Fibroblast of lung (primary cell): ENCODE data around the gene MLXIPL.

Source experiments
- EZH2 ChIP-seq: IDR thresholded peaks from 2 replicates; pipeline ENCODE4 v1.5.1; 2012; ENCODE audit warnings: low read length, control low read depth, mild to moderate bottlenecking; ENCODE audit errors: missing control alignments
- TF ChIP-seq, protein P1 (sequence below), 2 donors: IDR thresholded peaks in 1 of 2; conservative IDR thresholded peaks in 1 of 2; 1 replicate in 1 of 2; 2 replicates in 1 of 2; pipeline ENCODE4 v1.5.1; 2011 to 2012; ENCODE audit warnings: low read length in 2 of 2, control low read depth in 1 of 2, inconsistent platforms in 1 of 2, low read depth in 1 of 2, mild to moderate bottlenecking in 1 of 2

DNA sequence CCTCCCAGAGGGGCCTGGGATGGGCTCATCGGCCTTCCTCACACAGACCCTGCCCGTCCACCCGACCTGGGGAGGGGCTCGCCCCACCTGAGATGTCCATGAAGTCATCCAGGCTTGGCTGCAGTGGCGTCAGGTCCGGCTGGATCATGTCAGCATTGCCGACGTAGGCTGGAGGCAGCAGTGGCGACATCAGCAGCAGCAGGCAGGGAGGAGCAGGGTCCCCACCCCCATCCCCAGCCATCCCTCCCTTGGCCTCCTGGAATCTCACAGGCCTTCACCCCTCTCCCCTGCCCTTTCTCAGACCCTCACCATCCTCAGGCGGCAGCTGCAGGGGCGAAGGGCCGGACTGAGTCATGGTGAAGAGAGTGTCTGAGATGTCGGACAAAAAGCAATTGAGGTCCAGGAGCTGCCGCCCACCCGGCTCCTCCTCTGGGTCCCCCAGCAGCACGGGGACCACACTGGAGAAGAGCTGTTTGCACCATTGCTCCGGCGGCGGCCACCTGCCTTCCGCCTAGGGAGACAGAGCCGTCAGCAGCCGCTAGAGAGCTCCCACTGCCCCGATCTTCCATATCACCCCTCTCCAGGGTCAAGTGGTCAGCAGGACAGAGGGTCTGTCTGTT is 18.6 kb downstream of the MLXIPL start:
- TF ChIP-seq, protein P1, sequence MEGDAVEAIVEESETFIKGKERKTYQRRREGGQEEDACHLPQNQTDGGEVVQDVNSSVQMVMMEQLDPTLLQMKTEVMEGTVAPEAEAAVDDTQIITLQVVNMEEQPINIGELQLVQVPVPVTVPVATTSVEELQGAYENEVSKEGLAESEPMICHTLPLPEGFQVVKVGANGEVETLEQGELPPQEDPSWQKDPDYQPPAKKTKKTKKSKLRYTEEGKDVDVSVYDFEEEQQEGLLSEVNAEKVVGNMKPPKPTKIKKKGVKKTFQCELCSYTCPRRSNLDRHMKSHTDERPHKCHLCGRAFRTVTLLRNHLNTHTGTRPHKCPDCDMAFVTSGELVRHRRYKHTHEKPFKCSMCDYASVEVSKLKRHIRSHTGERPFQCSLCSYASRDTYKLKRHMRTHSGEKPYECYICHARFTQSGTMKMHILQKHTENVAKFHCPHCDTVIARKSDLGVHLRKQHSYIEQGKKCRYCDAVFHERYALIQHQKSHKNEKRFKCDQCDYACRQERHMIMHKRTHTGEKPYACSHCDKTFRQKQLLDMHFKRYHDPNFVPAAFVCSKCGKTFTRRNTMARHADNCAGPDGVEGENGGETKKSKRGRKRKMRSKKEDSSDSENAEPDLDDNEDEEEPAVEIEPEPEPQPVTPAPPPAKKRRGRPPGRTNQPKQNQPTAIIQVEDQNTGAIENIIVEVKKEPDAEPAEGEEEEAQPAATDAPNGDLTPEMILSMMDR (conservative IDR thresholded peaks at IDR 0.05 in 1 of 2, IDR thresholded peaks at IDR 0.05 in 1 of 2; ENCODE audit: low read depth in 1 of 2, low read length in 2 of 2), result no peak
- TF ChIP-seq EZH2, result peak; percentile 69
